HG03196 (cell line): Measurements from ENCODE around the gene DAB2.
"Not testable (repeated sequence)": the region's sequence is repeated elsewhere in the genome, so short reads cannot be mapped to it uniquely, and the experiment has no call there.

ENCODE experiments used
- ATAC-seq: cut with Tn5 transposase; IDR thresholded peaks from one replicate; pipeline ENCODE4 v1.9.1; 2021; ENCODE audit not compliant: unreplicated experiment

DAB2 gene

DNA sequence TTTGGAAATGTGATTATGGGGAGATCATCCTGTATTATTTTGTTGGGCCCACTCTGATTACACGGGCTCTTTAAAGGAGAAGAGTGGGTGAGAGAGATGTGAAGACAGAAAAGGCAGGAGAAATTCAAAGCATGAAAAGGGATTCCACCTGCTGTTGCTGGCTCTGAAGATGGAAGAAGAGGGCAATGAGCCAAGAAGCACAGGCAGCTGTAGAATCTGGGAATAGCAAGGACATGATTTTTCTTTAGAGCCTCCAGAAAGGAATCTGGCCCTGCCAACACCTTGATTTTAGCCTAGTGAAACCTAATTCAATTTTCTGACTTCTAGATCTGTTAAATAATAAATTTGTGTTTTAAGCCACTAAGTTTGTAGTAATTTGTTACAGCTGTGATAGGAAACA lies 71.8 kb downstream of the DAB2 start:
- ATAC-seq: no peak

DNA sequence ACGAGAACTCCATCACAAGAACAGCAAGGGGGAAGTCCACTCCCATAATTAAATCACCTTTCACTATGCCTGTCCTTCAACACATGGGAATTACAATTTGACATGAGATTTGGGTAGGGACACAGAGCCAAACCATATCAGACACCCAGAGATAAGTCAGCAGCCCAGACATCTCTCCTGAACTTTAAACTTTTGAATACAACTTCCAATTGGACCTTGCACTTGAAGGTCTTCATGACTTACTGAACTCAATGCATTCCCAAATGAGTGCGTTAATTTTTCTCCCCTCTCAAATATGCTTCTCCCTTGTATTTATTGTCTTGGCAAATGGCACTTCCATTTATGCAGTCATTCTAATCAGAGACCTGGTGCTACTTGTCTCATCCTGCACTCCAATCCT lies 72.6 kb downstream of the DAB2 start:
- no peak for ATAC-seq

- ATAC-seq: no peak
Observed at GRCh38 chr5:39349484-39349883, 75.3 kb downstream of the DAB2 start.

DNA sequence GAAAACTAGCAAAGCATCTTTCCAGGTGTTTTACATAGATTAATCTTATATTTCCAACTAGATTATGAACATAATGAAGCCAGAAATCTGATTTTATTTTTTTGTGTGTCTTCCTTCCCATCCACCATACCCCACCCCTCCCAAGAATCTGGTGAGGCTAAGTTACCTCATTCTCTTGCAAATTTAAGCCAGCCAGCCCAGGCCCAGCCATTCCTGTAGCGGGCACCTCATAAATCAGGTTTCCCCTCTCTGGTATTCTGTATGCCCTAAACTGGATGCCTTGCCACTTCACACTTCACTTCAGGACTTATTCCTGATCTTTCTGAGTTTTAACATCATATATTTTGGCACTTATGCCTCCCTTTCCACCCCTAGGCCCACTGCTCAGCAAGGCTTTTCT lies 82.3 kb downstream of the DAB2 start:
- no peak for ATAC-seq

DNA sequence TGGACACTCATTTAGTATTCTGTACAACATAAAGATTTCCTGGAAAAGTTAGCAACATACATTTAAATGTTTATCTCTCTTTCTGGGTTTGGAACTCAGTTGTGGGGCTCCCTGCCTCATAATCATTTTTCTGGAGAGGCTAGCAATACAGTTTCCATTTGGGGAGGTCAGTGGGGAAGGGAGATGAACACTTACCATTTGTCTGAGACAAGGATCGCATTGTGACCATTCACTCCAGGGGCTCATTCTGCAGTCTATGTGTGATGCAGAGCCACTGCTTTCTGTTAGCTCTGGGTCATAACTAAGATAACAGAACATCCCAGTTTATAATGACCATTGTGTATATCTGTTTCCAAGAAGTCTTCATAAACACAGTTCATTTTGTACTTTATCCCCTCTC lies 82.9 kb downstream of the DAB2 start:
- no peak for ATAC-seq

GRCh38 chr5:39340506-39340905 lies 84.3 kb downstream of the DAB2 start:
- ATAC-seq: no peak

DNA sequence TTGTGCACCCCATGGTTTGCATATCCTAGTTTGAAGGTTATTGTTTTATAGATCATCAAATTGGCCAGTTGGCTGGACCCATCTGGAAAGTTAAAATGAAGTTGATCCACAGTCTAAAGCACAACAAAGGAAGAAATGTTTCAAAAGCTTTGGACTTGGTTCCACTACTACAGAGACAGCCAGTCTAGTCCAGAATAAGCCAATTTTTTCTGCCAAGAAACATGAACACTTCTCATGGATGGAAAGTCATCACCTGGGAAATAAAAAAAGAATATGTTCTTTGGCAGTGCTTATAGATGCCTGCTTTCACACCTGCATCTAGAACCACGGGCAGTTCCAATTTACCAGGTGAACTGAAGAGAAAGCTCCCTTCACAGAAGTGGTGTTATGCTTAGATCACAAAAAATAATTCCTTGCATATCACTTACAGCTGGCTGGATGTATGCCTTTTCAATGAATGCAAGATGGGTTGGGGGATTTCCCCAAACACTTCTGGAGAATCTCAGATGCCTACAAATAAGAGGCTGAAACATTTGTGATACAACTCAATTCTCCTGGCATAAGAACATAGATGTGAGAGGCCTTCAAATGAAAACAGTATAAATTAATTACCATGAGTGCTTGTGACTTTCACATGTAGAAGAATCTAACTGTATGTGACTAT lies 87.4 kb downstream of the DAB2 start:
- ATAC-seq: no peak

- not testable (repeated sequence) for ATAC-seq
Observed at GRCh38 chr5:39334296-39334695, 90.5 kb downstream of the DAB2 start.

DNA sequence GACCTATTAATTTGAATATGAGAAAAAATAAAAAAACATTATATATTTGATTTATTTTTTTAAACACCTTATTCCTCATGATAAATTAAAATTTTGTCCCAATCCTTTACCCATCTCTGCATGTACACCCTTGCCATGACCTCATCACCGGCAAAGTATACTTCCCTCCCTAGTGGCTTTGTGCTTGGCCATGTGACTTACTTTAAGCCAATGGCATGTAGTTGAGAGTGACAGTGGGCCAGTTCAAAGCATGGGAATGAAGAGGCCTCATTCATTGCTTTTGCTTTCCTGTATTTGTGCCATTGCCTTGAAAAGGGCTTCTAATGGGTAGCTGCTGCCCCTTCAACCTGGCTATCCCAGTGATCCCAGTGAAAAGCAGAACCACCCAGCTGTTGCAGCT lies 91.7 kb downstream of the DAB2 start:
- ATAC-seq: no peak

- no peak for ATAC-seq
Observed at GRCh38 chr5:39331861-39332381, 92.9 kb downstream of the DAB2 start.

- ATAC-seq: no peak
Observed at GRCh38 chr5:39328731-39329130, 96.0 kb downstream of the DAB2 start.

GRCh38 chr5:39323542-39323941 lies 101.2 kb downstream of the DAB2 start:
- ATAC-seq: no peak
